ENCODE data around the gene STAT2. TPM values are rescaled to one million over a fixed set of nuclear protein-coding genes. Genes with fewer than 3 reads are reported as not detected.
"Not testable (repeated sequence)": the region's sequence is repeated elsewhere in the genome, so short reads cannot be mapped to it uniquely, and the experiment has no call there.

Gene STAT2
- total RNA-seq (100 to 1,000 TPM; 116 to 145 TPM), total RNA-seq (146 to 231 reads per million in 2 donors)

GRCh38 chr12:56359851-56360767 lies at the start of gene STAT2:
TSS of gene STAT2 (minus strand) at chr12:56360107. CDS start at chr12:56356571, 3,536 bp downstream.
- H3K9me3 ChIP-seq (ENCODE audit: control insufficient read depth, low read length, poor library complexity, severe bottlenecking): no peaks in the 10 kb centered on the region
- ATAC-seq (peak; percentile 95), DNase-seq (peak; percentile 96 to 99 (median 98))
- H3K27ac Mint-ChIP-seq: peak within 1 kb of the TSS; percentile 95
- peak within 1 kb of the TSS; percentile 93 for H3K4me3 Mint-ChIP-seq
- peaks cover 20% of the 10 kb centered on the region for H3K4me1 Mint-ChIP-seq
- H3K27me3 Mint-ChIP-seq: no peaks in the 10 kb centered on the region
- H3K36me3 Mint-ChIP-seq (ENCODE audit: low read depth): peaks cover 4% of the 10 kb centered on the region

DNA sequence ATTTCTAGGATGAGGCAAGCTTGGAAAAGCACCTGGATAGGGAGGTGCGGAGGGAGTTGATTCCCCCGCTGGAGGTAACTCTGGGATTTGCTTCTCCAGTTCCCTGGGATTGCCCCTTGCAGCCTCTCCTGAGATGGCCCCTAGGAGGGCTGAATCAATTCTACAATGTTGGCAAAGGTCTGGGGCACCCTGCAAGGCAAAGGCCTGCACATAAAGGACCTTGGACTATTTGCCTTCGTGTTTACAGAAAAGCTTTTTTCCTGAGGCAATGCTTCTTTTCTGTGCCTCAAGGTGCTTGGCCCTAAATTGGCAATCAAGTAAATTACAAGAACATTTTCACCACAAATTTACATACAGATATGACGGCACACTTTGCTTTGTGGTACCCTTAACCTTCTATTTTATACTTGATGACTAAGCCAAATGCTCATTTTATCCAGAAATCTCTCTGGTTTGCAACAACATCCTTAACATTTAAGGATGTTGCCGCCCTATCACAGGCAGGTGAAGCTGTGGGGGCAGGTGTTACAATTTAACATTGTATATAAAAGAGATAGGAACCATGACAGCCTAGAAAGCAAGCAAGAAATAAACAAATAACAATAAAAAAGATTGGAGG lies 49.0 kb upstream of the STAT2 start:
- no peak for DNase-seq
- Mint-ChIP-seq H3K4me1 (no peaks in the 10 kb centered on the region), H3K27ac (no peak overlapping the region), H3K36me3 (ENCODE audit: low read depth) (no peaks in the 10 kb centered on the region), H3K4me3 (no peak overlapping the region), H3K27me3 (no peaks in the 10 kb centered on the region)
- no peaks in the 10 kb centered on the region for H3K9me3 ChIP-seq (ENCODE audit: control insufficient read depth, low read length, poor library complexity, severe bottlenecking)
- peak; percentile 12 for ATAC-seq

DNA sequence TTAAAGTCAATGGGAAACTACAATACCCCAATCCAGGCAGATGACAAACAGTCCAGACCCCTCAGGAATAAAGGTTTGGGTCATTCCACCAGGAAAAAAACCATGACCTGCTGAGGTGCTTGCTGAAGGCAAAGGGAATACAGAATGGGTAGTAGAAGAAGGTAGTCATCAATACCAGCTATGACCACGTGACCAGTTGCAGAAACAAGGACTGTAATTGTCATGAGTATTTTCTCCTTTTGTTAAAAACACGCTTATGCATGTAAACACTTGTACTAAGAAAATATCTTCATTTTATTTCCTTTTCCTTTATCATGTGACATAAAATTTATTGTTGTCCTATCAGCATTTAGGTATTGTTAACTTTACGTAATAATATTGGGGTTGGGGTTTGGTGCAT lies 44.3 kb upstream of the STAT2 start:
- DNase-seq; H3K27me3 Mint-ChIP-seq; H3K27ac Mint-ChIP-seq; H3K4me3 Mint-ChIP-seq; H3K9me3 ChIP-seq (ENCODE audit: control insufficient read depth, low read length, poor library complexity, severe bottlenecking); ATAC-seq; H3K4me1 Mint-ChIP-seq; H3K36me3 Mint-ChIP-seq (ENCODE audit: low read depth): not testable (repeated sequence)

- ATAC-seq, H3K4me3 Mint-ChIP-seq: not testable (repeated sequence)
These were observed 41.7 kb upstream of the STAT2 start for GRCh38 chr12:56401612-56402011.

DNA sequence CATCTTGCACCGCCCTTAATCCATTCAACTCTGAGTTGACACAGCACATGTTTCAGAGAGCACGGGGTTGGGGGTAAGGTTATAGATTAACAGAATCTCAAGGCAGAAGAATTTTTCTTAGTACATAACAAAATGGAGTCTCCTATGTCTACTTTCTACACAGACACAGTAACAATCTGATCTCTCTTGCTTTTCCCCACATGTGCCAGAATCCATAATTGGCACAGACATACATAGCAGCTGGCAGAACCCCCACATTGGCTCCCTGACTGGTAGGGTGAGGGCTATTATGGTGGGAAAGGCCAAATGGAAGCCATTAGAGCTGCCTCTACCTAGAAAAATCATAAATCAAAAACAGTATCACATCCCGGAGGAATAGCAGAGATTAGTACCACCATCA lies 41.2 kb upstream of the STAT2 start:
- H3K27me3 Mint-ChIP-seq; H3K4me3 Mint-ChIP-seq; H3K27ac Mint-ChIP-seq; DNase-seq; H3K4me1 Mint-ChIP-seq; ATAC-seq; H3K9me3 ChIP-seq (ENCODE audit: control insufficient read depth, low read length, poor library complexity, severe bottlenecking); H3K36me3 Mint-ChIP-seq (ENCODE audit: low read depth): not testable (repeated sequence)

More at GRCh38 chr12:56401612-56402011, 41.7 kb upstream of the STAT2 start:
- not testable (repeated sequence) for H3K9me3 ChIP-seq (ENCODE audit: control insufficient read depth, low read length, poor library complexity, severe bottlenecking); H3K36me3 Mint-ChIP-seq (ENCODE audit: low read depth); DNase-seq; H3K4me1 Mint-ChIP-seq; H3K27me3 Mint-ChIP-seq; H3K27ac Mint-ChIP-seq

GRCh38 chr12:56399466-56399865 lies 39.6 kb upstream of the STAT2 start:
- not testable (repeated sequence) for ATAC-seq; H3K36me3 Mint-ChIP-seq (ENCODE audit: low read depth); H3K27ac Mint-ChIP-seq; DNase-seq; H3K27me3 Mint-ChIP-seq; H3K9me3 ChIP-seq (ENCODE audit: control insufficient read depth, low read length, poor library complexity, severe bottlenecking); H3K4me1 Mint-ChIP-seq; H3K4me3 Mint-ChIP-seq

DNA sequence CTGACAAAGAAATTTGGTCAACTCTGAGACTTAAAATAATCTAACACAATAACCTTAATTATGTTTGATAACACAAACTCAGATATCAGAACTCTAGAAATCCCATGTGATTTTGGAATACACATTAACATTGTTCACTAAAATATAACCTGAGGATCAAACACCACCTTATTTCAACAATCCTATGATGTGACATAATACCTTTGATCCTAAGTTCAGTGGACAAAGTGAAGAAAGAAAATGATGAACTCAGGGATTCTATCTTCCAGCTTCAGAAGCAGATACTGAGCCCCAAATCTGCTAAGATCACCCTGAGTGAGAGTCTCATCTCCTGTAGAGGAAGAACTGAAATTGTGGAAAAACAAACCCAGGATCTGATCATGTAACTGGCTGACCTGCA lies 38.4 kb upstream of the STAT2 start:
- H3K4me1 Mint-ChIP-seq: no peaks in the 10 kb centered on the region
- ATAC-seq: no peak
- H3K27me3 Mint-ChIP-seq: no peaks in the 10 kb centered on the region
- peaks cover 3% of the 10 kb centered on the region for H3K36me3 Mint-ChIP-seq (ENCODE audit: low read depth)
- no peak overlapping the region for H3K27ac Mint-ChIP-seq
- no peaks in the 10 kb centered on the region for H3K9me3 ChIP-seq (ENCODE audit: control insufficient read depth, low read length, poor library complexity, severe bottlenecking)
- DNase-seq: no peak
- no peak overlapping the region for H3K4me3 Mint-ChIP-seq

- ATAC-seq: no peak
- no peaks in the 10 kb centered on the region for H3K9me3 ChIP-seq (ENCODE audit: control insufficient read depth, low read length, poor library complexity, severe bottlenecking)
- no peaks in the 10 kb centered on the region for H3K36me3 Mint-ChIP-seq (ENCODE audit: low read depth)
- H3K27ac Mint-ChIP-seq: no peak overlapping the region
- H3K4me1 Mint-ChIP-seq: no peaks in the 10 kb centered on the region
- no peak overlapping the region for H3K4me3 Mint-ChIP-seq
- no peaks in the 10 kb centered on the region for H3K27me3 Mint-ChIP-seq
- no peak for DNase-seq
These were observed 32.4 kb upstream of the STAT2 start for GRCh38 chr12:56392331-56392730.

- no peaks in the 10 kb centered on the region for H3K4me1 Mint-ChIP-seq
- ATAC-seq: no peak
- H3K9me3 ChIP-seq (ENCODE audit: control insufficient read depth, low read length, poor library complexity, severe bottlenecking): no peaks in the 10 kb centered on the region
These were observed 31.8 kb upstream of the STAT2 start for GRCh38 chr12:56391721-56392120.

GRCh38 chr12:56389412-56389811 lies 29.5 kb upstream of the STAT2 start:
- no peak for DNase-seq
- no peak for ATAC-seq
- H3K27ac Mint-ChIP-seq: no peak overlapping the region
- no peaks in the 10 kb centered on the region for H3K9me3 ChIP-seq (ENCODE audit: control insufficient read depth, low read length, poor library complexity, severe bottlenecking)
- no peak overlapping the region for H3K4me3 Mint-ChIP-seq
- H3K27me3 Mint-ChIP-seq: no peaks in the 10 kb centered on the region
- no peaks in the 10 kb centered on the region for H3K36me3 Mint-ChIP-seq (ENCODE audit: low read depth)
- no peaks in the 10 kb centered on the region for H3K4me1 Mint-ChIP-seq

More at GRCh38 chr12:56391721-56392120, 31.8 kb upstream of the STAT2 start:
- no peak overlapping the region for H3K4me3 Mint-ChIP-seq
- DNase-seq: no peak
- no peaks in the 10 kb centered on the region for H3K27me3 Mint-ChIP-seq
- no peaks in the 10 kb centered on the region for H3K36me3 Mint-ChIP-seq (ENCODE audit: low read depth)
- no peak overlapping the region for H3K27ac Mint-ChIP-seq

GRCh38 chr12:56387152-56387736 lies 27.3 kb upstream of the STAT2 start:
- Mint-ChIP-seq H3K27me3 (no peaks in the 10 kb centered on the region), H3K27ac (no peak overlapping the region), H3K36me3 (ENCODE audit: low read depth) (no peaks in the 10 kb centered on the region), H3K4me1 (no peaks in the 10 kb centered on the region), H3K4me3 (no peak overlapping the region)
- DNase-seq (no peak), ATAC-seq (no peak)
- H3K9me3 ChIP-seq (ENCODE audit: control insufficient read depth, low read length, poor library complexity, severe bottlenecking): no peaks in the 10 kb centered on the region

GRCh38 chr12:56385873-56386272 lies 26.0 kb upstream of the STAT2 start:
- H3K27me3 Mint-ChIP-seq: peaks cover 3% of the 10 kb centered on the region
- H3K9me3 ChIP-seq (ENCODE audit: control insufficient read depth, low read length, poor library complexity, severe bottlenecking): no peaks in the 10 kb centered on the region
- H3K4me1 Mint-ChIP-seq: no peaks in the 10 kb centered on the region
- H3K4me3 Mint-ChIP-seq: no peak overlapping the region
- H3K36me3 Mint-ChIP-seq (ENCODE audit: low read depth): no peaks in the 10 kb centered on the region
- peak overlapping the region; percentile 9 for H3K27ac Mint-ChIP-seq
- no peak for ATAC-seq
- no peak for DNase-seq

- no peak for ATAC-seq
- no peaks in the 10 kb centered on the region for H3K36me3 Mint-ChIP-seq (ENCODE audit: low read depth)
- no peaks in the 10 kb centered on the region for H3K9me3 ChIP-seq (ENCODE audit: control insufficient read depth, low read length, poor library complexity, severe bottlenecking)
- DNase-seq: no peak
- H3K4me1 Mint-ChIP-seq: no peaks in the 10 kb centered on the region
- no peak overlapping the region for H3K4me3 Mint-ChIP-seq
- peaks cover 5% of the 10 kb centered on the region for H3K27me3 Mint-ChIP-seq
- H3K27ac Mint-ChIP-seq: no peak overlapping the region
These were observed 22.7 kb upstream of the STAT2 start for GRCh38 chr12:56382611-56383010.

All from T-helper 17 cell (primary cell).